Natural killer cell (primary cell): ENCODE results near the gene FMC1. TPM values are rescaled to one million over a fixed set of nuclear protein-coding genes. Genes with fewer than 3 reads are reported as not detected.

ENCODE experiments used
- ATAC-seq, 3 donors: fragments of 150-1000 bp in 2 of 3; fragments of 200-7000 bp in 1 of 3; cut with Tn5 transposase; 1 replicate in 1 of 3; 2 replicates in 2 of 3; pipeline ENCODE4 v1.10.0; 2021; ENCODE audit warnings: mild to moderate bottlenecking in 2 of 3, moderate library complexity in 2 of 3
- DNase-seq, 2 donors: peaks; one replicate each; pipeline versions ENCODE4 v3.0.0 to v3.0.0-alpha.2; 2013 to 2021; ENCODE audit warnings: mixed read lengths in 1 of 2
- H3K27ac ChIP-seq: one replicate; pipeline ENCODE4 v1.5.1; 2013; ENCODE audit warnings: mild to moderate bottlenecking, low read length
- H3K27me3 ChIP-seq: one replicate; pipeline ENCODE4 v1.6.1; 2013; ENCODE audit warnings: low read length; ENCODE audit not compliant: control insufficient read depth, insufficient read depth
- H3K36me3 ChIP-seq: one replicate; pipeline ENCODE4 v1.6.1; 2013; ENCODE audit warnings: low read length; ENCODE audit not compliant: control insufficient read depth, insufficient read depth
- H3K4me1 ChIP-seq: one replicate; pipeline ENCODE4 v1.6.1; 2013; ENCODE audit warnings: low read length; ENCODE audit not compliant: control insufficient read depth, insufficient read depth
- H3K4me3 ChIP-seq: one replicate; pipeline ENCODE4 v1.5.1; 2013; ENCODE audit warnings: low read length
- H3K9me3 ChIP-seq: one replicate; pipeline ENCODE4 v1.6.1; 2013; ENCODE audit warnings: low read length; ENCODE audit not compliant: control insufficient read depth, insufficient read depth
- H3K27ac Mint-ChIP-seq, 2 donors: one replicate each; pipeline ENCODE4 v1.8.0; 2022; ENCODE audit warnings: mild to moderate bottlenecking in 2 of 2, mixed read lengths in 2 of 2, moderate library complexity in 1 of 2
- H3K27me3 Mint-ChIP-seq, 2 donors: one replicate each; pipeline ENCODE4 v1.8.0; 2022; ENCODE audit warnings: low read depth in 2 of 2, mixed read lengths in 2 of 2
- H3K36me3 Mint-ChIP-seq: one replicate; pipeline ENCODE4 v1.8.0; 2022; ENCODE audit warnings: mixed read lengths
- H3K4me1 Mint-ChIP-seq, 2 donors: one replicate each; pipeline ENCODE4 v1.8.0; 2022; ENCODE audit warnings: mixed read lengths in 2 of 2
- H3K4me3 Mint-ChIP-seq: one replicate; pipeline ENCODE4 v1.8.0; 2022; ENCODE audit warnings: mild to moderate bottlenecking, moderate library complexity, mixed read lengths
- H3K9me3 Mint-ChIP-seq, 2 donors: one replicate each; pipeline ENCODE4 v1.8.0; 2022; ENCODE audit warnings: mixed read lengths in 2 of 2
- WGBS: methylation state at CpG from one replicate; pipeline ENCODE4 v1.1.7; 2013; ENCODE audit warnings: missing lambda C conversion rate; ENCODE audit not compliant: insufficient coverage; 5-methylcytosine and 5-hydroxymethylcytosine counted together
- intact Hi-C: fragments of 100-400 bp; cut with micrococcal nuclease; formaldehyde crosslinking; loops from one replicate; pipeline ENCODE4 v1.14.2; 2022
- total RNA-seq, 4 donors: library from RNA; stranded (reverse); fragments of 120-200 nt in 1 of 4; gene quantifications; one replicate each; pipeline versions ENCODE4 v1.2.3 to v1.2.4, GENCODE V29; 2013 to 2022
- TF ChIP-seq, protein P1 (sequence below): fragments of 200-600 bp; IDR thresholded peaks from one replicate; pipeline ENCODE4 v1.8.0; 2022; ENCODE audit warnings: antibody characterized with exemption

Gene FMC1
- total RNA-seq, 3 donors from 2014 or later (not counting 1 experiment from before 2014, with no cell fraction given), result 5.1 to 7.2 (median 6.9) TPM

DNA sequence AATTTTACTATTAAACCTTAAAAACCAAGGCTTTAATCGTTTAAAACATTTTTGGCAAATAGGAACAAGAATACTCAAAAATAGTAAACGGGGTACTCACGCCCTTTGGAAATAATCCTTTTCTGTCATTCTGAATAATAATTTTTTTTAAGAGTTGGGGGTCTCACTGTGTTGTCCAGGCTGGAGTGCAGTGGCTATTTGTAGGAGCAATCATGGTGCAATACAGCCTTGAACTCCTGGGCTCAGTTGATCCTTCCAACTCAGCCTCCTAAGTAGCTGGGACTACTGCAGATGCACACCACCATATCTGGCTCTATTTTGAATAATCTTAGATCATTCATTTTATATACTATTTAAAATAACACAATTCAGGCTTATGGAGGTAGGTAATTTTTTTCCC, 43.5 kb downstream of the FMC1 start:
- no peak for DNase-seq
- Mint-ChIP-seq H3K27me3 (no peaks in the 10 kb centered on the region), H3K36me3 (no peaks in the 10 kb centered on the region), H3K4me3 (no peak overlapping the region), H3K4me1 (peaks cover 7 to 18% of the 10 kb centered on the region in 2 donors), H3K9me3 (no peaks in the 10 kb centered on the region), H3K27ac (no peak overlapping the region)
- no peak overlapping the region for H3K27ac ChIP-seq
- WGBS, result 91% methylated on average over 3 of the region's 3 CpGs
- no peaks in the 10 kb centered on the region for H3K9me3 ChIP-seq
- H3K27me3 ChIP-seq, result no peaks in the 10 kb centered on the region
- intact Hi-C loops, result no loop called here
- H3K4me1 ChIP-seq, result no peaks in the 10 kb centered on the region
- TF ChIP-seq, protein P1, sequence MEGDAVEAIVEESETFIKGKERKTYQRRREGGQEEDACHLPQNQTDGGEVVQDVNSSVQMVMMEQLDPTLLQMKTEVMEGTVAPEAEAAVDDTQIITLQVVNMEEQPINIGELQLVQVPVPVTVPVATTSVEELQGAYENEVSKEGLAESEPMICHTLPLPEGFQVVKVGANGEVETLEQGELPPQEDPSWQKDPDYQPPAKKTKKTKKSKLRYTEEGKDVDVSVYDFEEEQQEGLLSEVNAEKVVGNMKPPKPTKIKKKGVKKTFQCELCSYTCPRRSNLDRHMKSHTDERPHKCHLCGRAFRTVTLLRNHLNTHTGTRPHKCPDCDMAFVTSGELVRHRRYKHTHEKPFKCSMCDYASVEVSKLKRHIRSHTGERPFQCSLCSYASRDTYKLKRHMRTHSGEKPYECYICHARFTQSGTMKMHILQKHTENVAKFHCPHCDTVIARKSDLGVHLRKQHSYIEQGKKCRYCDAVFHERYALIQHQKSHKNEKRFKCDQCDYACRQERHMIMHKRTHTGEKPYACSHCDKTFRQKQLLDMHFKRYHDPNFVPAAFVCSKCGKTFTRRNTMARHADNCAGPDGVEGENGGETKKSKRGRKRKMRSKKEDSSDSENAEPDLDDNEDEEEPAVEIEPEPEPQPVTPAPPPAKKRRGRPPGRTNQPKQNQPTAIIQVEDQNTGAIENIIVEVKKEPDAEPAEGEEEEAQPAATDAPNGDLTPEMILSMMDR, result no peak
- H3K36me3 ChIP-seq, result peaks cover 39% of the 10 kb centered on the region
- H3K4me3 ChIP-seq, result no peak overlapping the region
- ATAC-seq, result no peak

DNA sequence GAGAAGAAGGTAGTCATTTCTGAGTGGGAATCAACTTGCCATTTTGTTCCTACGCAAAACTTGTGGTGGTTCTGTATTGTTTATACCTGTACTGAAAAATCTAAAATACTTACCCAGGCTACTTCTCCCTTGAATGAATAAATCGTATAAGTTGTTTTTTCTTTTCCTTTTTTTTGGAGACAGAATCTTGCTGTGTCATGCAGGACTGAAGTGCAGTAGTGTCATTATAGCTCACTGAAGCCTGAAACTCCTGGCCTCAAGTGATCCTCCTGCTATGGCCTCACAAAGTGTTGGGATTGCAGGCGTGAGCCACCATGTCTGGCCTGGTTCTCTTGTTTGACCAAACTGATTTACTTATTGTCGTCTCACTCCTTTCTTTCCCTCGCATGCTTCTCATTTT, 46.5 kb downstream of the FMC1 start:
- Histone ChIP-seq H3K4me1 (no peaks in the 10 kb centered on the region), H3K27me3 (no peaks in the 10 kb centered on the region), H3K36me3 (peaks cover 42% of the 10 kb centered on the region), H3K9me3 (no peaks in the 10 kb centered on the region), H3K27ac (no peak overlapping the region), H3K4me3 (no peak overlapping the region)
- no peaks in the 10 kb centered on the region for H3K9me3 Mint-ChIP-seq
- H3K36me3 Mint-ChIP-seq, result no peaks in the 10 kb centered on the region
- TF ChIP-seq, protein P1, result no peak
- no peak overlapping the region for H3K27ac Mint-ChIP-seq
- H3K4me1 Mint-ChIP-seq, result peaks cover 7 to 18% of the 10 kb centered on the region in 2 donors
- intact Hi-C loops, result no loop called here
- WGBS, result 94% methylated on average over 3 of the region's 5 CpGs
- H3K4me3 Mint-ChIP-seq, result no peak overlapping the region
- H3K27me3 Mint-ChIP-seq, result no peaks in the 10 kb centered on the region
- ATAC-seq (no peak), DNase-seq (no peak)

DNA sequence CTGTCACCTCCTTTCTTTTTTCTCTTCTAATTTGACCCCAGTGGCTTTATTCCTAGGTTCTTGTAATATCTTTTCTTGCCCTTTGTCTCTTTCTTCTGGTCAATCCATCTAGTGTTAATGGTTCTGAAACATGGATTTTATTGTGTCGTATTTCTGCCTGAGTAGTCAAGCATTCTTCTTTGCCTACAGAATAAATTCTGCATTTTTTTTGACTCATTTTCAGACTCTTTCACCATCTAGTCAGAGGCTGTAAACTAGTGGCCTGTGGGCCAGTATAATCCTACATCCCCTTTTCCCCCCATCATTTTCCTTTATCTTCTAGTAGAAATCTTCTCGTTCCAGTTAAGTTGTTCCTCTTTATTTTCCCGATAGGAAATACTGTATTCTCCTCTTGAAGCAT, 48.0 kb downstream of the FMC1 start:
- intact Hi-C loops, result no loop called here
- Mint-ChIP-seq H3K4me3 (no peak overlapping the region), H3K36me3 (no peaks in the 10 kb centered on the region), H3K4me1 (peaks cover 13 to 24% of the 10 kb centered on the region in 2 donors), H3K27ac (peak overlapping the region in 1 of 2 donors; percentile 11), H3K27me3 (no peaks in the 10 kb centered on the region), H3K9me3 (no peaks in the 10 kb centered on the region)
- DNase-seq (no peak), ATAC-seq (no peak)
- Histone ChIP-seq H3K4me3 (no peak overlapping the region), H3K9me3 (no peaks in the 10 kb centered on the region), H3K4me1 (no peaks in the 10 kb centered on the region), H3K36me3 (peaks cover 38% of the 10 kb centered on the region), H3K27me3 (no peaks in the 10 kb centered on the region), H3K27ac (no peak overlapping the region)
- 97% methylated on average over 3 of the region's 3 CpGs for WGBS
- TF ChIP-seq, protein P1, result no peak

DNA sequence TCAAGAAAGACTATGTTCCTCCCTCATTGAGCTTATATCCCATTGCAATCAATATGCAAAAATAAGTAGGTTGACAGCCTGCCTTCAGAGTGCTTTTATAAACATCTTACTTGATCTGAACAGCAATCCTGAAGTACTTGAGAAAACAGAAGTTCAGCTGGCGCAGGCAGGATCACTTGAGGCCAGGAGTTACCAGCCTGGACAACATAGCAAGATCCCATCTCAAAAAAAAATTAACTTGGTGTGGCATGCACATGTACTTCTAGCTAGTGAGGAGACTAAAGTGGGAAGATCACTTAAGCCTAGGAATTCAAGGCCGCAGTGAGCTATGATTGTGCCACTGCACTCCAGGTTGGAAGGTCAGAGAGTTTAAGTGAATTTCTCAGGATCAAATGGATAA, 48.6 kb downstream of the FMC1 start:
- Histone ChIP-seq H3K27ac (no peak overlapping the region), H3K27me3 (no peaks in the 10 kb centered on the region), H3K4me3 (no peak overlapping the region), H3K4me1 (no peaks in the 10 kb centered on the region), H3K36me3 (peaks cover 34% of the 10 kb centered on the region), H3K9me3 (no peaks in the 10 kb centered on the region)
- Mint-ChIP-seq H3K4me1 (peaks cover 20 to 30% of the 10 kb centered on the region in 2 donors), H3K27me3 (no peaks in the 10 kb centered on the region), H3K36me3 (no peaks in the 10 kb centered on the region), H3K9me3 (no peaks in the 10 kb centered on the region), H3K4me3 (no peak overlapping the region), H3K27ac (no peak overlapping the region)
- ATAC-seq (no peak), DNase-seq (no peak)
- TF ChIP-seq, protein P1, result no peak
- intact Hi-C loops, result no loop called here
- WGBS, result 96% methylated on average over 2 of the region's 2 CpGs
